ENCODE measurements around the gene RAB40AL. TPM values are rescaled to one million over a fixed set of nuclear protein-coding genes. Genes with fewer than 3 reads are reported as not detected.

Gene RAB40AL
- total RNA-seq, 1 experiment from 2014 or later, result 0.44 TPM

DNA sequence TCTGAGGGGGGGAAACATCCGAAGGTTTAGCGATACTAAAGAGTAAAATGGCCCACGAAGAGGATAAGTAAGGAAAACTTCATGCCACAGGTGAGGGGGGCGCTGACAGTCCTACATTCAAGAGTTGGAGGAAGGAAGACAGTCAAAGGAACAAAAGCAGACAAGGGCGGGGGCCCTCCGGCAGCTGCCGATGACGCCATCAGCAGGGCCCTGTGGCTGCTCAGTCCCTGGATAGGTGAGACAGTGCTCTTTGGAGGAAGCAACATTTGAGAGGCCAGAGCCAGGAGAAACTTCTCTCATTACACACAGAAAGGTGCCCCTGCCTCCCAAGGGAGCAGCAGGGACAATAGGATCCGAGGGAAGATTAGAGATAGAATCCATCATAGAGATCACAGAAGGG, 41.5 kb downstream of the RAB40AL start:
- TF ChIP-seq SIN3A (IDR thresholded peaks at IDR 0.05; ENCODE audit: borderline replicate concordance, insufficient read depth, low read depth, low read length) (no peak), TCF7L2 (IDR thresholded peaks at IDR 0.05; ENCODE audit: low read depth, low read length) (no peak), POLR2AphosphoS5 (IDR thresholded peaks at IDR 0.05; ENCODE audit: low read depth, low read length) (no peak)
- TF ChIP-seq, protein P1, sequence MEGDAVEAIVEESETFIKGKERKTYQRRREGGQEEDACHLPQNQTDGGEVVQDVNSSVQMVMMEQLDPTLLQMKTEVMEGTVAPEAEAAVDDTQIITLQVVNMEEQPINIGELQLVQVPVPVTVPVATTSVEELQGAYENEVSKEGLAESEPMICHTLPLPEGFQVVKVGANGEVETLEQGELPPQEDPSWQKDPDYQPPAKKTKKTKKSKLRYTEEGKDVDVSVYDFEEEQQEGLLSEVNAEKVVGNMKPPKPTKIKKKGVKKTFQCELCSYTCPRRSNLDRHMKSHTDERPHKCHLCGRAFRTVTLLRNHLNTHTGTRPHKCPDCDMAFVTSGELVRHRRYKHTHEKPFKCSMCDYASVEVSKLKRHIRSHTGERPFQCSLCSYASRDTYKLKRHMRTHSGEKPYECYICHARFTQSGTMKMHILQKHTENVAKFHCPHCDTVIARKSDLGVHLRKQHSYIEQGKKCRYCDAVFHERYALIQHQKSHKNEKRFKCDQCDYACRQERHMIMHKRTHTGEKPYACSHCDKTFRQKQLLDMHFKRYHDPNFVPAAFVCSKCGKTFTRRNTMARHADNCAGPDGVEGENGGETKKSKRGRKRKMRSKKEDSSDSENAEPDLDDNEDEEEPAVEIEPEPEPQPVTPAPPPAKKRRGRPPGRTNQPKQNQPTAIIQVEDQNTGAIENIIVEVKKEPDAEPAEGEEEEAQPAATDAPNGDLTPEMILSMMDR (IDR thresholded peaks at IDR 0.05), result no peak
- TF ChIP-seq, protein P2, sequence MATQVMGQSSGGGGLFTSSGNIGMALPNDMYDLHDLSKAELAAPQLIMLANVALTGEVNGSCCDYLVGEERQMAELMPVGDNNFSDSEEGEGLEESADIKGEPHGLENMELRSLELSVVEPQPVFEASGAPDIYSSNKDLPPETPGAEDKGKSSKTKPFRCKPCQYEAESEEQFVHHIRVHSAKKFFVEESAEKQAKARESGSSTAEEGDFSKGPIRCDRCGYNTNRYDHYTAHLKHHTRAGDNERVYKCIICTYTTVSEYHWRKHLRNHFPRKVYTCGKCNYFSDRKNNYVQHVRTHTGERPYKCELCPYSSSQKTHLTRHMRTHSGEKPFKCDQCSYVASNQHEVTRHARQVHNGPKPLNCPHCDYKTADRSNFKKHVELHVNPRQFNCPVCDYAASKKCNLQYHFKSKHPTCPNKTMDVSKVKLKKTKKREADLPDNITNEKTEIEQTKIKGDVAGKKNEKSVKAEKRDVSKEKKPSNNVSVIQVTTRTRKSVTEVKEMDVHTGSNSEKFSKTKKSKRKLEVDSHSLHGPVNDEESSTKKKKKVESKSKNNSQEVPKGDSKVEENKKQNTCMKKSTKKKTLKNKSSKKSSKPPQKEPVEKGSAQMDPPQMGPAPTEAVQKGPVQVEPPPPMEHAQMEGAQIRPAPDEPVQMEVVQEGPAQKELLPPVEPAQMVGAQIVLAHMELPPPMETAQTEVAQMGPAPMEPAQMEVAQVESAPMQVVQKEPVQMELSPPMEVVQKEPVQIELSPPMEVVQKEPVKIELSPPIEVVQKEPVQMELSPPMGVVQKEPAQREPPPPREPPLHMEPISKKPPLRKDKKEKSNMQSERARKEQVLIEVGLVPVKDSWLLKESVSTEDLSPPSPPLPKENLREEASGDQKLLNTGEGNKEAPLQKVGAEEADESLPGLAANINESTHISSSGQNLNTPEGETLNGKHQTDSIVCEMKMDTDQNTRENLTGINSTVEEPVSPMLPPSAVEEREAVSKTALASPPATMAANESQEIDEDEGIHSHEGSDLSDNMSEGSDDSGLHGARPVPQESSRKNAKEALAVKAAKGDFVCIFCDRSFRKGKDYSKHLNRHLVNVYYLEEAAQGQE (IDR thresholded peaks at IDR 0.05; ENCODE audit: insufficient read depth in 1 of 2, low read depth in 2 of 2, low read length in 1 of 2), result no peak
- in situ Hi-C loops (cut with HindIII; ENCODE audit: low pct_unique_long_range_greater_than_20kb, low sequenced_read_pairs), result no loop called here
- Histone ChIP-seq H3K9me3 (ENCODE audit: control insufficient read depth, insufficient read depth, low read depth, low read length) (no peaks in the 10 kb centered on the region), H3K4me3 (ENCODE audit: low read depth in 2 of 2, low read length in 2 of 2) (no peak overlapping the region), H3K4me1 (ENCODE audit: control insufficient read depth, insufficient read depth, low read length) (no peaks in the 10 kb centered on the region; the same call in 1 of the 2 replicates), H3K36me3 (ENCODE audit: control insufficient read depth, insufficient read depth, low read length) (no peaks in the 10 kb centered on the region), H3K27ac (ENCODE audit: low read length) (no peak overlapping the region), H3K27me3 (ENCODE audit: control insufficient read depth, insufficient read depth, low read length) (no peaks in the 10 kb centered on the region)
- no peak for ATAC-seq
- BruUV-seq (replicated peaks), result no TSS peak
- ChIA-PET POLR2A (no interaction called here), CTCF (no interaction called here)
- intact Hi-C loops (cut with micrococcal nuclease; ENCODE audit: unreplicated experiment), result no loop called here
- no peak for DNase-seq (ENCODE audit: low read depth, low spot score)

DNA sequence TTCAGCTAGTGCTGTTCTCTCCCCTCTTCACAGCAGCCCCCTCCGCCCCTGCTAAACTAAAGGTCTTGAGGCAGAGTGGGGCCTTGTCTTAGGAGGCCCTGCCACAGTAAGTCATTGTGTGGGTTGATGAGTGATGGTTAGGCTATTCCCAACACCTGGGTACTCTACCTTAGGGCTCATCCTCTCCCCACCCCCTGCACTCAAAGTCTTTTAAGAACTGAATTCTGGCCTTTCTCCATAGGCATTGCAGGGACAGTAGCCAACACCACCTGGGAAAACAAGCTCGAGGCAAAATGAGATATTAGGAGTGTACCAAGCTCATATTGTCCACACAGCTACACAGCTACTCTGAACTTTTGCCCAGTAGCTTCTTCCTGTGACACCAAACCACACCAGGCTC, 42.5 kb downstream of the RAB40AL start:
- no TSS peak for BruUV-seq (replicated peaks)
- no peaks in the 10 kb centered on the region for H3K27me3 ChIP-seq (ENCODE audit: control insufficient read depth, insufficient read depth, low read length)
- H3K9me3 ChIP-seq (ENCODE audit: control insufficient read depth, insufficient read depth, low read depth, low read length), result no peaks in the 10 kb centered on the region
- no peak for DNase-seq (ENCODE audit: low read depth, low spot score)
- H3K4me3 ChIP-seq (ENCODE audit: low read depth in 2 of 2, low read length in 2 of 2), result no peak overlapping the region
- no peaks in the 10 kb centered on the region for H3K36me3 ChIP-seq (ENCODE audit: control insufficient read depth, insufficient read depth, low read length)
- ChIA-PET POLR2A (no interaction called here), CTCF (no interaction called here)
- no peaks in the 10 kb centered on the region; the same call in 1 of the 2 replicates for H3K4me1 ChIP-seq (ENCODE audit: control insufficient read depth, insufficient read depth, low read length)
- in situ Hi-C loops (cut with HindIII; ENCODE audit: low pct_unique_long_range_greater_than_20kb, low sequenced_read_pairs), result no loop called here
- intact Hi-C loops (cut with micrococcal nuclease; ENCODE audit: unreplicated experiment), result no loop called here
- ATAC-seq, result no peak
- TF ChIP-seq SIN3A (IDR thresholded peaks at IDR 0.05; ENCODE audit: borderline replicate concordance, insufficient read depth, low read depth, low read length) (no peak), POLR2AphosphoS5 (IDR thresholded peaks at IDR 0.05; ENCODE audit: low read depth, low read length) (no peak), TCF7L2 (IDR thresholded peaks at IDR 0.05; ENCODE audit: low read depth, low read length) (no peak)
- TF ChIP-seq, protein P1 (IDR thresholded peaks at IDR 0.05), result no peak
- TF ChIP-seq, protein P2 (IDR thresholded peaks at IDR 0.05; ENCODE audit: insufficient read depth in 1 of 2, low read depth in 2 of 2, low read length in 1 of 2), result no peak
- H3K27ac ChIP-seq (ENCODE audit: low read length), result no peak overlapping the region

Data from Panc1 (cell line).